C4-2B (cell line): ENCODE measurements around the gene ATP2B2.

Experiments
- ZFX ChIP-seq: fragments of 450-650 bp; IDR thresholded peaks from 2 replicates; pipeline ENCODE4 v1.6.1; 2017
- TF ChIP-seq, protein P1 (sequence below): fragments of 450-650 bp; conservative IDR thresholded peaks from 2 replicates; pipeline ENCODE4 v1.5.1; 2017; ENCODE audit warnings: mild to moderate bottlenecking

DNA sequence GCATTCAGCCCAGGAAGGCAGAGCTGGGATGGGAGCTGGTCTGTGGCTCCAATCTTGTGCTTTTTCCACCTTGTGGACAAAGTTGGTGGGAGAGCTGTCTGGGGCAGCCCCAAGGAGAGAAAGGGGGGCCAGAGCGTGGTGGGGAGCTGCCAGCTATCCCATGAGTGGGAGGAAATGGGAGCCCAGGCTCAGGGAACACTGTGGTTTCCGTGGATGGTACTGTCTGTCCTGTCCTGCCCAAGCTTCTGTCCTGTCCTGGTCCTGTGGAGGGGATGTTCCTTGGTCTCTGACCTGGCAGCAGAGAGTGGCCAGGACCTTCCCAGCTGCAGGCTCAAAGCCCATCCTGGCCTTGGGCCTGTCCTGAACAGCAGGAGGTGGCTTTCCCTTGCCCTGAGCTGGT, 111.9 kb downstream of the ATP2B2 start:
- TF ChIP-seq, protein P1, sequence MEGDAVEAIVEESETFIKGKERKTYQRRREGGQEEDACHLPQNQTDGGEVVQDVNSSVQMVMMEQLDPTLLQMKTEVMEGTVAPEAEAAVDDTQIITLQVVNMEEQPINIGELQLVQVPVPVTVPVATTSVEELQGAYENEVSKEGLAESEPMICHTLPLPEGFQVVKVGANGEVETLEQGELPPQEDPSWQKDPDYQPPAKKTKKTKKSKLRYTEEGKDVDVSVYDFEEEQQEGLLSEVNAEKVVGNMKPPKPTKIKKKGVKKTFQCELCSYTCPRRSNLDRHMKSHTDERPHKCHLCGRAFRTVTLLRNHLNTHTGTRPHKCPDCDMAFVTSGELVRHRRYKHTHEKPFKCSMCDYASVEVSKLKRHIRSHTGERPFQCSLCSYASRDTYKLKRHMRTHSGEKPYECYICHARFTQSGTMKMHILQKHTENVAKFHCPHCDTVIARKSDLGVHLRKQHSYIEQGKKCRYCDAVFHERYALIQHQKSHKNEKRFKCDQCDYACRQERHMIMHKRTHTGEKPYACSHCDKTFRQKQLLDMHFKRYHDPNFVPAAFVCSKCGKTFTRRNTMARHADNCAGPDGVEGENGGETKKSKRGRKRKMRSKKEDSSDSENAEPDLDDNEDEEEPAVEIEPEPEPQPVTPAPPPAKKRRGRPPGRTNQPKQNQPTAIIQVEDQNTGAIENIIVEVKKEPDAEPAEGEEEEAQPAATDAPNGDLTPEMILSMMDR, result no peak
- TF ChIP-seq ZFX, result no peak
